Measurements from ENCODE around the gene ARID1B. TPM values are rescaled to one million over a fixed set of nuclear protein-coding genes. Genes with fewer than 3 reads are reported as not detected.

ARID1B gene
- total RNA-seq, 5 donors from 2014 or later (not counting 1 experiment from before 2014, with no cell fraction given), result 103 to 161 (median 108) TPM

- peaks cover 0 to 5% of the 10 kb centered on the region in 2 donors for H3K36me3 ChIP-seq (ENCODE audit: control insufficient read depth in 2 of 2, extremely low read depth in 1 of 2, insufficient read depth in 1 of 2, low read length in 1 of 2)
- ATAC-seq (replicated peaks in 1 of 4) (no peak), DNase-seq (no peak)
- peaks cover 2% of the 10 kb centered on the region in 2 experiments for H3K4me1 ChIP-seq (ENCODE audit: control insufficient read depth in 1 of 2, extremely low read depth in 1 of 2, insufficient read depth in 2 of 2, low read length in 2 of 2)
- H3K4me1 Mint-ChIP-seq, result peaks cover 48 to 62% (median 62%) of the 10 kb centered on the region in 3 donors
- no peaks in the 10 kb centered on the region for H3K9me3 Mint-ChIP-seq
- ChIA-PET CTCF (no interaction called here), POLR2A (interaction anchor here in 1 of 2 donors (0.6 kb wide), 1 partner anchor 16 kb away, joined by 3 read pairs; no protein-coding TSS in a partner anchor)
- H3K27me3 Mint-ChIP-seq, result no peaks in the 10 kb centered on the region
- no peaks in the 10 kb centered on the region for H3K9me3 ChIP-seq
- no peak overlapping the region for H3K27ac Mint-ChIP-seq
- no peak overlapping the region for H3K4me3 ChIP-seq (ENCODE audit: control insufficient read depth in 1 of 2, extremely low read depth in 1 of 2, low read length in 1 of 2)
- H3K27ac ChIP-seq (ENCODE audit: low read length), result no peak overlapping the region
- H3K27me3 ChIP-seq (replicated peaks in 1 of 2; ENCODE audit: control insufficient read depth in 2 of 2, extremely low read depth in 1 of 2, insufficient read depth in 2 of 2, low read length in 1 of 2), result no peaks in the 10 kb centered on the region
- no peak overlapping the region for H3K4me3 Mint-ChIP-seq
- 100% methylated on average over 2 of the region's 9 CpGs for WGBS (ENCODE audit: insufficient coverage)
- peaks cover 20% of the 10 kb centered on the region for H3K36me3 Mint-ChIP-seq
Measured at GRCh38 chr6:157061770-157062594, 284.8 kb downstream of the ARID1B start.

GRCh38 chr6:157063176-157063905, 286.2 kb downstream of the ARID1B start:
- ChIA-PET POLR2A (no interaction called here), CTCF (no interaction called here)
- no CpG with 5 or more reads among the region's 2 CpGs for WGBS (ENCODE audit: insufficient coverage)
- no peaks in the 10 kb centered on the region for H3K27me3 ChIP-seq (replicated peaks in 1 of 2; ENCODE audit: control insufficient read depth in 2 of 2, extremely low read depth in 1 of 2, insufficient read depth in 2 of 2, low read length in 1 of 2)
- no peak overlapping the region for H3K4me3 ChIP-seq (ENCODE audit: control insufficient read depth in 1 of 2, extremely low read depth in 1 of 2, low read length in 1 of 2)
- no peaks in the 10 kb centered on the region for H3K9me3 ChIP-seq
- Mint-ChIP-seq H3K27ac (no peak overlapping the region), H3K27me3 (no peaks in the 10 kb centered on the region), H3K4me1 (peaks cover 59 to 73% (median 72%) of the 10 kb centered on the region in 3 donors), H3K4me3 (no peak overlapping the region), H3K36me3 (peaks cover 20% of the 10 kb centered on the region), H3K9me3 (no peaks in the 10 kb centered on the region)
- ATAC-seq (replicated peaks in 1 of 4) (no peak), DNase-seq (no peak)
- H3K4me1 ChIP-seq (ENCODE audit: control insufficient read depth in 1 of 2, extremely low read depth in 1 of 2, insufficient read depth in 2 of 2, low read length in 2 of 2), result peaks cover 4 to 5% of the 10 kb centered on the region in 2 experiments
- H3K27ac ChIP-seq (ENCODE audit: low read length), result no peak overlapping the region
- peaks cover 0 to 2% of the 10 kb centered on the region in 2 donors for H3K36me3 ChIP-seq (ENCODE audit: control insufficient read depth in 2 of 2, extremely low read depth in 1 of 2, insufficient read depth in 1 of 2, low read length in 1 of 2)

- CTCF ChIA-PET, result interaction anchor here in 1 of 2 donors (0.6 kb wide), 1 partner anchor 124 kb away, joined by 3 read pairs; no protein-coding TSS in a partner anchor
- H3K27ac Mint-ChIP-seq, result no peak overlapping the region
- H3K36me3 Mint-ChIP-seq, result peaks cover 20% of the 10 kb centered on the region
Measured at GRCh38 chr6:157063923-157064322, 286.7 kb downstream of the ARID1B start.

GRCh38 chr6:157064502-157064901, 287.3 kb downstream of the ARID1B start:
- no peaks in the 10 kb centered on the region for H3K27me3 Mint-ChIP-seq
- Histone ChIP-seq H3K9me3 (no peaks in the 10 kb centered on the region), H3K4me1 (ENCODE audit: control insufficient read depth in 1 of 2, extremely low read depth in 1 of 2, insufficient read depth in 2 of 2, low read length in 2 of 2) (peaks cover 4 to 5% of the 10 kb centered on the region in 2 experiments), H3K27ac (ENCODE audit: low read length) (no peak overlapping the region), H3K36me3 (ENCODE audit: control insufficient read depth in 2 of 2, extremely low read depth in 1 of 2, insufficient read depth in 1 of 2, low read length in 1 of 2) (no peaks in the 10 kb centered on the region), H3K4me3 (ENCODE audit: control insufficient read depth in 1 of 2, extremely low read depth in 1 of 2, low read length in 1 of 2) (no peak overlapping the region), H3K27me3 (replicated peaks in 1 of 2; ENCODE audit: control insufficient read depth in 2 of 2, extremely low read depth in 1 of 2, insufficient read depth in 2 of 2, low read length in 1 of 2) (no peaks in the 10 kb centered on the region)
- peaks cover 59 to 72% (median 71%) of the 10 kb centered on the region in 3 donors for H3K4me1 Mint-ChIP-seq
- POLR2A ChIA-PET, result no interaction called here
- peaks cover 20% of the 10 kb centered on the region for H3K36me3 Mint-ChIP-seq
- CTCF ChIA-PET, result interaction anchor here in 1 of 2 donors (0.6 kb wide), 1 partner anchor 123 kb away, joined by 3 read pairs; no protein-coding TSS in a partner anchor
- no peak for DNase-seq
- ATAC-seq (replicated peaks in 1 of 4), result no peak
- 94% methylated on average over 3 of the region's 8 CpGs for WGBS (ENCODE audit: insufficient coverage)
- H3K9me3 Mint-ChIP-seq, result no peaks in the 10 kb centered on the region
- H3K27ac Mint-ChIP-seq, result no peak overlapping the region
- H3K4me3 Mint-ChIP-seq, result no peak overlapping the region

More at GRCh38 chr6:157063923-157064322, 286.7 kb downstream of the ARID1B start:
- no peak overlapping the region for H3K4me3 Mint-ChIP-seq
- ATAC-seq (replicated peaks in 1 of 4) (no peak), DNase-seq (no peak)
- no peaks in the 10 kb centered on the region for H3K9me3 ChIP-seq
- POLR2A ChIA-PET, result no interaction called here
- H3K4me1 Mint-ChIP-seq, result peaks cover 60 to 74% (median 73%) of the 10 kb centered on the region in 3 donors
- H3K27me3 Mint-ChIP-seq, result no peaks in the 10 kb centered on the region
- H3K27ac ChIP-seq (ENCODE audit: low read length), result no peak overlapping the region
- no peaks in the 10 kb centered on the region for H3K36me3 ChIP-seq (ENCODE audit: control insufficient read depth in 2 of 2, extremely low read depth in 1 of 2, insufficient read depth in 1 of 2, low read length in 1 of 2)
- no peaks in the 10 kb centered on the region for H3K9me3 Mint-ChIP-seq
- 95% methylated on average over 5 of the region's 5 CpGs for WGBS (ENCODE audit: insufficient coverage)
- H3K27me3 ChIP-seq (replicated peaks in 1 of 2; ENCODE audit: control insufficient read depth in 2 of 2, extremely low read depth in 1 of 2, insufficient read depth in 2 of 2, low read length in 1 of 2), result no peaks in the 10 kb centered on the region
- no peak overlapping the region for H3K4me3 ChIP-seq (ENCODE audit: control insufficient read depth in 1 of 2, extremely low read depth in 1 of 2, low read length in 1 of 2)
- H3K4me1 ChIP-seq (ENCODE audit: control insufficient read depth in 1 of 2, extremely low read depth in 1 of 2, insufficient read depth in 2 of 2, low read length in 2 of 2), result peaks cover 4 to 5% of the 10 kb centered on the region in 2 experiments

- WGBS (ENCODE audit: insufficient coverage), result 100% methylated on average over 2 of the region's 5 CpGs
- no peaks in the 10 kb centered on the region for H3K36me3 ChIP-seq (ENCODE audit: control insufficient read depth in 2 of 2, extremely low read depth in 1 of 2, insufficient read depth in 1 of 2, low read length in 1 of 2)
- H3K27ac ChIP-seq (ENCODE audit: low read length), result no peak overlapping the region
- Mint-ChIP-seq H3K4me1 (peaks cover 60 to 72% (median 72%) of the 10 kb centered on the region in 3 donors), H3K36me3 (peaks cover 20% of the 10 kb centered on the region), H3K27ac (no peak overlapping the region), H3K4me3 (no peak overlapping the region), H3K27me3 (no peaks in the 10 kb centered on the region), H3K9me3 (no peaks in the 10 kb centered on the region)
- H3K27me3 ChIP-seq (replicated peaks in 1 of 2; ENCODE audit: control insufficient read depth in 2 of 2, extremely low read depth in 1 of 2, insufficient read depth in 2 of 2, low read length in 1 of 2), result no peaks in the 10 kb centered on the region
- ChIA-PET POLR2A (no interaction called here), CTCF (no interaction called here)
- H3K9me3 ChIP-seq, result no peaks in the 10 kb centered on the region
- peaks cover 4 to 5% of the 10 kb centered on the region in 2 experiments for H3K4me1 ChIP-seq (ENCODE audit: control insufficient read depth in 1 of 2, extremely low read depth in 1 of 2, insufficient read depth in 2 of 2, low read length in 2 of 2)
- ATAC-seq (replicated peaks in 1 of 4) (no peak), DNase-seq (no peak)
- H3K4me3 ChIP-seq (ENCODE audit: control insufficient read depth in 1 of 2, extremely low read depth in 1 of 2, low read length in 1 of 2), result no peak overlapping the region
Measured at GRCh38 chr6:157065366-157065765, 288.2 kb downstream of the ARID1B start.

GRCh38 chr6:157066781-157067491, 289.8 kb downstream of the ARID1B start:
- Mint-ChIP-seq H3K27ac (no peak overlapping the region), H3K4me1 (peaks cover 60 to 74% (median 72%) of the 10 kb centered on the region in 3 donors), H3K4me3 (peak overlapping the region in 1 of 3 donors; percentile 39), H3K9me3 (no peaks in the 10 kb centered on the region), H3K27me3 (no peaks in the 10 kb centered on the region), H3K36me3 (peaks cover 21% of the 10 kb centered on the region)
- DNase-seq (no peak), ATAC-seq (replicated peaks in 1 of 4) (no peak)
- Histone ChIP-seq H3K27ac (ENCODE audit: low read length) (no peak overlapping the region), H3K9me3 (no peaks in the 10 kb centered on the region), H3K4me1 (ENCODE audit: control insufficient read depth in 1 of 2, extremely low read depth in 1 of 2, insufficient read depth in 2 of 2, low read length in 2 of 2) (peaks cover 4 to 5% of the 10 kb centered on the region in 2 experiments), H3K4me3 (ENCODE audit: control insufficient read depth in 1 of 2, extremely low read depth in 1 of 2, low read length in 1 of 2) (no peak overlapping the region), H3K27me3 (replicated peaks in 1 of 2; ENCODE audit: control insufficient read depth in 2 of 2, extremely low read depth in 1 of 2, insufficient read depth in 2 of 2, low read length in 1 of 2) (no peaks in the 10 kb centered on the region), H3K36me3 (ENCODE audit: control insufficient read depth in 2 of 2, extremely low read depth in 1 of 2, insufficient read depth in 1 of 2, low read length in 1 of 2) (no peaks in the 10 kb centered on the region)
- ChIA-PET POLR2A (interaction anchor here in 1 of 2 donors (0.5 kb wide), 1 partner anchor 54 kb away, joined by 4 read pairs; no protein-coding TSS in a partner anchor), CTCF (interaction anchor here in 1 of 2 donors (0.9 kb wide), 1 partner anchor 8 kb away, joined by 3 read pairs; no protein-coding TSS in a partner anchor)
- 67% methylated on average over 4 of the region's 6 CpGs for WGBS (ENCODE audit: insufficient coverage)

Measured in T-cell (primary cell).